ENCODE measurements around the gene TNFRSF25. TPM values are rescaled to one million over a fixed set of nuclear protein-coding genes. Genes with fewer than 3 reads are reported as not detected.

The TNFRSF25 gene
- total RNA-seq, 1 donor from 2014 or later: 10.8 TPM

- intact Hi-C loops (cut with micrococcal nuclease): no loop called here
- no peak for ATAC-seq
- DNase-seq: no peak
These were observed 8.2 kb upstream of the TNFRSF25 start for GRCh38 chr1:6473974-6474814.

- intact Hi-C loops (cut with micrococcal nuclease): no loop called here
- DNase-seq (no peak), ATAC-seq (no peak)
These were observed 7.2 kb upstream of the TNFRSF25 start for GRCh38 chr1:6473156-6473555.

GRCh38 chr1:6472391-6472790, 6.4 kb upstream of the TNFRSF25 start:
- DNase-seq (no peak), ATAC-seq (no peak)
- intact Hi-C loops (cut with micrococcal nuclease): no loop called here

- DNase-seq (no peak), ATAC-seq (no peak)
- intact Hi-C loops (cut with micrococcal nuclease): no loop called here
These were observed 6.0 kb upstream of the TNFRSF25 start for GRCh38 chr1:6471970-6472368.

- ATAC-seq (no peak), DNase-seq (no peak)
- intact Hi-C loops (cut with micrococcal nuclease): no loop called here
These were observed 5.4 kb upstream of the TNFRSF25 start for GRCh38 chr1:6471086-6471969.

- intact Hi-C loops (cut with micrococcal nuclease): no loop called here
- no peak for ATAC-seq
- DNase-seq: no peak
These were observed 4.4 kb upstream of the TNFRSF25 start for GRCh38 chr1:6470132-6471085.

GRCh38 chr1:6468729-6469461, 2.9 kb upstream of the TNFRSF25 start:
- no peak for ATAC-seq
- intact Hi-C loops (cut with micrococcal nuclease): no loop called here
- DNase-seq: no peak

- no peak for ATAC-seq
These were observed 2.0 kb upstream of the TNFRSF25 start for GRCh38 chr1:6467744-6468688.

GRCh38 chr1:6467224-6467623, 1.3 kb upstream of the TNFRSF25 start:
- no peak for ATAC-seq
- no peak for DNase-seq
- intact Hi-C loops (cut with micrococcal nuclease): no loop called here

More at GRCh38 chr1:6467744-6468688, 2.0 kb upstream of the TNFRSF25 start:
- no peak for DNase-seq
- intact Hi-C loops (cut with micrococcal nuclease): no loop called here

GRCh38 chr1:6466751-6467150, 778 bp upstream of the TNFRSF25 start:
- intact Hi-C loops (cut with micrococcal nuclease): no loop called here
- ATAC-seq: no peak
- no peak for DNase-seq

GRCh38 chr1:6465461-6466005, 440 bp downstream of the TNFRSF25 start:
- DNase-seq (no peak), ATAC-seq (no peak)
- intact Hi-C loops (cut with micrococcal nuclease): no loop called here

GRCh38 chr1:6464915-6465314, 1.1 kb downstream of the TNFRSF25 start:
- intact Hi-C loops (cut with micrococcal nuclease): no loop called here
- no peak for ATAC-seq

GRCh38 chr1:6464514-6464836, 1.5 kb downstream of the TNFRSF25 start:
- ATAC-seq: peak; percentile 78
- DNase-seq: peak; percentile 88
- intact Hi-C loops (cut with micrococcal nuclease): no loop called here

More at GRCh38 chr1:6464915-6465314, 1.1 kb downstream of the TNFRSF25 start:
- no peak for DNase-seq

- DNase-seq (no peak), ATAC-seq (no peak)
- intact Hi-C loops (cut with micrococcal nuclease): no loop called here
These were observed 2.9 kb downstream of the TNFRSF25 start for GRCh38 chr1:6463120-6463412.

- ATAC-seq: no peak
- intact Hi-C loops (cut with micrococcal nuclease): no loop called here
- DNase-seq: no peak
These were observed 3.4 kb downstream of the TNFRSF25 start for GRCh38 chr1:6462412-6463119.

- DNase-seq (no peak), ATAC-seq (no peak)
- intact Hi-C loops (cut with micrococcal nuclease): no loop called here
These were observed 4.2 kb downstream of the TNFRSF25 start for GRCh38 chr1:6461538-6462411.

Measured in left ventricle myocardium superior (tissue), 1 donor.